Kidney tubule cell (primary cell): ENCODE results near the gene ATP6V1C2.

Experiments used
- DNase-seq: peaks from one replicate; pipeline ENCODE4 v3.0.0-alpha.2; 2018; ENCODE audit warnings: low spot score

The ATP6V1C2 gene

GRCh38 chr2:10721396-10722251 lies at the start of gene ATP6V1C2:
TSS of gene ATP6V1C2 (plus strand) at chr2:10721630. CDS start at chr2:10722850, 1,220 bp downstream.
- peak; percentile 32 for DNase-seq

GRCh38 chr2:10675131-10675530 lies 46.3 kb upstream of the ATP6V1C2 start:
- peak; percentile 24 for DNase-seq

GRCh38 chr2:10678225-10678624 lies 43.2 kb upstream of the ATP6V1C2 start:
- no peak for DNase-seq

DNA sequence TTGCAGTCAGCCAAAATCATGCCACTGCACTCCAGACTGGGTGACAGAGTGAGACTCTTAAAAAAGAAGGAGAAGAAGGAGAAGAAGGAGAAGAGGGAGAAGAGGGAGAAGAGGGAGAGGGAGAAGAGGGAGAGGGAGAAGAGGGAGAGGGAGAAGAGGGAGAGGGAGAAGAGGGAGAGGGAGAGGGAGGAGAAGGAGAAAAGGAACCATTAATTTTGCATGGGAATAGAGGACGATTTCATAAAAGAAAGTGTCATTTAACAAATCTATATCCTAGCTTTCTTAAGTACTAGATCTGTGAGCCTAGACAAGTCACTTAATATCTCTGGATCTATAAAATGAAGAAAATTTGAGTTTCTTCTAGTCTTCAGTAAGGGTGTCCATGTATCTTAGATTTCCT lies 41.2 kb upstream of the ATP6V1C2 start:
- no peak for DNase-seq

GRCh38 chr2:10680957-10681356 lies 40.5 kb upstream of the ATP6V1C2 start:
- DNase-seq, result no peak

DNA sequence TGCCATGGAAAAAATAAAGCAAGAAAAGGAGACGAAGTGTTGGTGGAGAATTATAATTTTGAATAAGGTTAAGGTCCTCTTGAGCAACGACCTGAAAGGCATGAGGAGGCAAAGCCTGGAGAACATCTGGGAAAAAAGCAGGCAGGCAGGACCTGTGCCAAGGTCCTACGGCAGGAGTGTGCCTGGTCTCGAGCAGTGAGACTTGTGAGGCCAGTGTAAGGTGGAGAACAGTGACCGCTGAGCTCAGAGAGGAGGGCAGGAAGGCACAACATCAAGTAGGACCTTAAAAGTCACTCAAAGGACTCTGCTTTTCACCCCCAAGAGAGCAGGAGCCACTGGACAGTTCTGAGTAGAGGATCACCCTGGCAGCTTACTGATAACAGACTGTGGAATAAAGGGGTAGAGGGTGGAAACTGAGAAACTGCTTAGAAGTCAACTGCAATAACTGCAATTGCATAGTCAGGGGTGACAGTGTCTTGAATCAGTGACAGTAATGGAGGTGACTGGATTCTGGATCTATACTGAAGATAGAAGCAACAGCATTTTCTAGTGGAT lies 35.2 kb upstream of the ATP6V1C2 start:
- no peak for DNase-seq

DNA sequence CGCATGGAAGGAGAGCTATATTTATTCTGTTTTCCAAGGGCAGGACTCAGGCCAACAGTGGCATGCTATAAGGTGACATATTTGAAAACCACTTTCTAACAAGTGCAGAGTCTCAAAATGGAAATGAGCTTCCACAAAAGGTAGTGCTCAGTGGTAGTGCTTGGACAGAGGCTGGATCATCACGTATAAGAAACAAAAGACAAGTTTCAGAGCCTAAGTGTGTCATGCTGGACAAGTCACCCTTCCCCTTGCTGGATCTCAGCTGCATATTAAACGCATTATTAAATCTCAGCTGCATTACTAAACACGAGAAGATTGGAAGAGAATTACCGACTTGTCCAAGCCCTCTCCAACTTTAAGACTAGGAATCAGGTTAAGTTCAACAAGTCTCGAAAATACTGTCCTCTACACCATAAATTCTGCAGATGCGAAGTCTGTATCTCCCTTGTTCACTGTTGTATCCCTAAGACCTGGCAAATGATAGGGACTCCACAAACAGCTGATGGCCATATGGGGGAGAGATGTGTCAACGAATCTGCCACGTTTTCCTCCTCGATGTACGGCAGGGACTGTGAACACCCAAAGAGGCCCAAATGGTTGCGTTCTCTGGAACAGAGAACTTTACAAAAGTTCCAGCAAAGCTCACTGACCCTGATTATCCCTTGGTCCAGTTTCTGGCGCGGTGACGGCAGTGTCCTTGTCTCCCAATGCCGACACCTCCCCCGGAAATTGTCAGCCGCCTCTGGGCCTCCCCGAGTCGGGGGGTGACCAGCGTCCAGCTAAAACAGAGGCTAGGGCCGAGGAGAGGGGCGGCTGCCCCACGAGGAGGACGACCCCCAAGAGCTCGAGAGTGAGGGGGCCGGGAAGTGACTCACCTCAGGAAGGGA lies 32.3 kb upstream of the ATP6V1C2 start:
- no peak for DNase-seq

DNA sequence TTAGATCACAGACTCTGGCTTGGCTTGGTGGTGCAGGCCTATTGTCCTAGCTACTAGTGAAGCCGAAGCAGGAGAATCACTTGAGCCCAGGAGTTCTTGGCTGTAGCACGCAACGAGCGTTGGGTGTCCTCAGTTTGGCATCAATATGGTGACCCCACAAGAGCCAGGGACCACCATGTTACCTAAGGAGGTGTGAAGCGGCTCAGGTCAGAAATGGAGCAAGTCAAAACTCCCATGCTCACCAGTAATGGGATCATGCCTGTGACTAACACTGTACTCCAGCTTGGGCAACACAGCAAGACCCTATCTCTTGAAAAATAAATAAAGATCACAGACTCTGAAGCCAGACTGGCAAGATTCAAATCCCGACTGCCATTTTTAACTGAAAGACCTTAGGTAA lies 29.9 kb upstream of the ATP6V1C2 start:
- no peak for DNase-seq

DNA sequence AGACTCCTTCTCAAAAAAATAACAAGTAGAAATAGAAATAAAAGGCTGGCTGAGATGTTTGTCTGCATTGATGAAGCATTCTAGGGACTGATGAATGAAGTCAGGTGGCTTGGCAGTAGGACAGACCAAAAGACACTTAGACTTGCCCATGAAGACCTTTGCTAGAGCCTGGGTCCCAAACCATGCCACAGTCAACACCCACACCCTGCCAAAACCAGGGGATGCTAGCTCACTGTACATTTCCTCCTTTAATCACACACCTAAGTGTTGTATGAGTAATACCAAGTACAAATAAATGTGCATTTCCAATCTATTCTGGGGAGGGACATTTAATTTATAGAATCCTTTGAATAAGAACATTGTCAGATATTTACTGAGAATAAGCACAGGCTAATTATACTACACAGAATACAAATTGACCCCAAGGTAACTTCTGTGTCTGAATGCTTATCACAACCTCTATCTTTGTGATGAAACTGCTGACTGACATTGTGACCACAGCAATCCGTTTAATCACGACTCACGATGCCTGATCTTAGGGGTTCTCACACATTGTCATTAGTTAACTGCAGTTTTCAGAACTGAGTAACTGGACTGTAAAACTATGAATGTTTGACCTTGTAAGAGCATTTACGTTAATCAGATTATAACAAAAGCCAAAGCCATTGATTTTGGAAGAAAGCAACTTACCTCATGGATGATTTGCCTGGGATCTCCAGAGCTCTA lies 21.2 kb upstream of the ATP6V1C2 start:
- DNase-seq, result peak; percentile 13

GRCh38 chr2:10704034-10704594 lies 17.3 kb upstream of the ATP6V1C2 start:
- no peak for DNase-seq

DNA sequence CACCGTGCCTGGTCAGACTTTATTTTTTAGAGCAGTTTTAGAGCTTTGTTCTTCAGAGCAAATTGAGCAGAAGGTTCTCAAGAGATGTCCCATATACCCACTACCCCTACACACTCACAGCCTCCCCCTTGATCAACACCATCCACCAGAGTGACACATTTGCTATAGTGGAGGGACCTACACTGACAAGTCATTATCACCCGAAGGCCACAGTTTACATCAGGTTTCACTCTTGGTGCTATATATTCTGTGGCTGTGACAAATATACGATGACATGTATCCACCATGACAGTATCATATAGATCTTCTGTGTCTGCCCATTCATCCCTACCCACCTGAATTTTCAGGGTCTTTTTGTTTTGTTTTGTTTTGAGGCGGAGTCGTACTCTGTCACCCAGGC lies 15.4 kb upstream of the ATP6V1C2 start:
- DNase-seq, result no peak

DNA sequence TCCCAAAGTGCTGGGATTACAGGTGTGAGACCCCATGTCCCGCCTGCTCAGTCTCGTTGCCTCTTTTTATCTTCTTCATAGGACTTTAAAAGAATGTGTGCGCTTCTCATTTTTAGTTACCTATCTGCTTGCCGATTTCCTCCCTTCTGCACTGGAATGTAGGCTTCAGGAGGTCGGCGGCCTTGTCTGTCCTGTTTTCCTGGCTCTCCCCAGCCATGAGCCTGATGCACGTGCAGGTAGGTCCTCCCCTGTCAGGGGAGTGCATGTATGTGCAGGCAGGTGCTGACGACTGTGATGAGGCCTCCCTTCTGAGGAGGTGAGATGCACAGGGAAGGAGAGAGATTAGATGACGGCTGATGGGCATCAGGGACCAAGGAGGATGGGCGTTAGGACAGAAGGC lies 13.6 kb upstream of the ATP6V1C2 start:
- no peak for DNase-seq

DNA sequence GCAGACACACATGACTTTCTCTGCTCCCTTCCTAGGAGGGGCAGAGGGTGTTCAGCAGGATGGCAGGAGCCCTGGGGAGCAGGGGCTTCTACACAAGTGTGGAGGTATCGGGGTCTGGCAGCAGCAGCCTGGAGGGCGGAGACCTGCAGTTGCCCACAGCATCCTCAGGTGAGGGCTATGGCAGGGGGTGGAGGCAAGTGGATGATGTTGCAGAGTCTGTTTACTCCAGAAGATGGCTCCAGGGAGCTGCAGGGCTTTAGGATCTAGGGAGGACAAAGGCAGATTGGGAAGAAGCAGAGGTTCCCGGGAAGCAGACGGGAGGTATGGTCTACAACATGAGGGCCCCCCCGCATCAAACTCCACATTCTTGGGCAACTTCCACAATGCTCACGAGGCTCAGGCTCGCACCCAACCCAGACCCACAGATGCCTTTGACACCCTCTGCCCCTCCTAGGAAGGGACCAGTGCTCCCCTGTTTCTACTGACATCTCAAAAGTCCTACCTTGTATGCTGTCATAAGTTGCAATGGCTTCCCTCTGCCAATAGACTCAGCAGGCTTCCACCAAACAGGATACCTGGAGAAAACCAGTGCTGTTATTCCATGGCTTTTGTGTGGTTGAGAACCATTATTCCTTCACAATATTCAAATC lies 12.0 kb upstream of the ATP6V1C2 start:
- DNase-seq, result peak; percentile 39

GRCh38 chr2:10712185-10712809 lies 9.1 kb upstream of the ATP6V1C2 start:
- no peak for DNase-seq

GRCh38 chr2:10716581-10716980 lies 4.8 kb upstream of the ATP6V1C2 start:
- DNase-seq, result peak; percentile 32

DNA sequence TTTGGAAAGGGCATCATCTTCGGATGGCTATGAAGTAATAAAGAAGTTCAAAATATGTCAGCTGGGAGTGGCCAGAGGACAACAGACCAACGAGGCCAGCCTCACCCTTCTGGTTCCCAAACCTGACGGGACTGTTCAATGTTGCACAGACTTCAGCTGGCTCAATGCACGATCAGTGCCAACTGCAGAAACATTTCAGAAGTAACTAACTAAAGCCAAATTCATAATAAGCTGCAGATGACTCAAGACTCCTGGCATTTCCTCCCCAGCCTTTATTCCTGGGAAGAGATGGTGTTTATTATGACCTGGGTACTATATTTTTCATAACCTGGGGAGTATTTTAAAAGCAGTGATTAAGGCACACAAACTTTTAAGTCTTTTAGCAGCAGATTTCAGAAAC lies 3.8 kb upstream of the ATP6V1C2 start:
- peak; percentile 52 for DNase-seq

GRCh38 chr2:10720306-10720705 lies 1.1 kb upstream of the ATP6V1C2 start:
- DNase-seq, result no peak

GRCh38 chr2:10720947-10721395 lies 459 bp upstream of the ATP6V1C2 start:
- DNase-seq, result no peak

- no peak for DNase-seq
Observed at GRCh38 chr2:10722252-10722825, 909 bp downstream of the ATP6V1C2 start.

GRCh38 chr2:10732924-10733565 lies 11.6 kb downstream of the ATP6V1C2 start:
- DNase-seq, result no peak
